A549 (cell line): Measurements from ENCODE around the gene FARSB. TPM values are rescaled to one million over a fixed set of nuclear protein-coding genes. Genes with fewer than 3 reads are reported as not detected.

Experiments
- ATAC-seq, 2 experiments: fragments of 200-7000 bp in 1 of 2; fragments of >200 bp in 1 of 2; cut with Nextera tagmentation in 1 of 2; cut with Tn5 transposase in 1 of 2; 3 replicates each; pipeline versions ENCODE4 v1.8.0 to v1.9.1; 2018 to 2020; ENCODE audit warnings: mild to moderate bottlenecking in 1 of 2, moderate library complexity in 1 of 2
- CTCF ChIA-PET: fragments of 300-600 bp; sonication (Branson Sonifier 250); formaldehyde crosslinking; extraction: SDS; loops from one replicate; lab custom pipeline; 2021; ENCODE audit warnings: antibody characterized with exemption, inconsistent platforms; lab: Yijun Ruan, JAX
- POLR2A ChIA-PET: fragments of 350-600 bp; formaldehyde crosslinking; extraction: SDS; loops from one replicate; lab custom pipeline; 2021; ENCODE audit warnings: antibody characterized with exemption, inconsistent platforms; lab: Yijun Ruan, JAX
- DNase-seq, 2 experiments: peaks; one replicate each; pipeline versions ENCODE4 v3.0.0 to v3.0.0-alpha.2; 2011 to 2016; ENCODE audit warnings: low read depth in 1 of 2, low spot score in 1 of 2
- FAIRE-seq: peaks from 2 replicates; lab custom pipeline; 2011; peaks lifted over from hg19 to GRCh38; lab: Jason Lieb, UNC
- H3K27ac ChIP-seq, 2 experiments: fragments of >200 bp; sonication (Bioruptor Twin); formaldehyde crosslinking; 3 replicates each; pipeline ENCODE4 v1.5.1; 2016 to 2017
- H3K4me1 ChIP-seq: fragments of >200 bp; sonication (Bioruptor Twin); formaldehyde crosslinking; 3 replicates; pipeline ENCODE4 v1.6.1; 2016
- H3K4me2 ChIP-seq: fragments of >200 bp; sonication (Bioruptor Twin); formaldehyde crosslinking; 3 replicates; pipeline ENCODE4 v1.6.1; 2016
- H3K4me3 ChIP-seq: fragments of >200 bp; sonication (Bioruptor Twin); formaldehyde crosslinking; 3 replicates; pipeline ENCODE4 v1.5.1; 2016
- H3K9me3 ChIP-seq: fragments of >200 bp; sonication (Bioruptor Twin); formaldehyde crosslinking; 3 replicates; pipeline ENCODE4 v1.6.1; 2016
- ATOH8 ChIP-seq: fragments of 250-450 bp; sonication (Bioruptor Pico); IDR thresholded peaks from 2 replicates; pipeline ENCODE4 v1.5.0; 2020; ENCODE audit warnings: low read depth, mild to moderate bottlenecking, moderate library complexity
- BHLHE40 ChIP-seq: IDR thresholded peaks from 2 replicates; pipeline ENCODE4 v1.6.1; 2012; ENCODE audit warnings: low read depth, low read length, inconsistent platforms
- CEBPB ChIP-seq, 2 experiments: fragments of >200 bp in 1 of 2; sonication (Bioruptor Twin) in 1 of 2; formaldehyde crosslinking in 1 of 2; IDR thresholded peaks; 2 replicates each; pipeline ENCODE4 v1.6.1; 2012 to 2016
- CHD4 ChIP-seq: fragments of 200-600 bp; sonication (generic); IDR thresholded peaks from 2 replicates; pipeline ENCODE4 v1.6.1; 2016; ENCODE audit warnings: antibody characterized with exemption, mild to moderate bottlenecking, borderline replicate concordance
- CTCF ChIP-seq: fragments of >200 bp; sonication (Bioruptor Twin); formaldehyde crosslinking; IDR thresholded peaks from 3 replicates; pipeline ENCODE4 v1.5.1; 2016
- E2F6 ChIP-seq: IDR thresholded peaks from 2 replicates; pipeline ENCODE4 v1.6.1; 2012; ENCODE audit warnings: low read depth, borderline replicate concordance
- EHMT2 ChIP-seq: fragments of 200-600 bp; sonication (generic); IDR thresholded peaks from 2 replicates; pipeline ENCODE4 v1.6.1; 2016; ENCODE audit warnings: antibody characterized with exemption, low read depth, mild to moderate bottlenecking, moderate library complexity
- ESRRA ChIP-seq: fragments of 150-350 bp; IDR thresholded peaks from 2 replicates; pipeline ENCODE4 v1.6.1; 2014; ENCODE audit warnings: mild to moderate bottlenecking, low read length, borderline replicate concordance
- FOSB ChIP-seq: fragments of 250-450 bp; sonication (Bioruptor Pico); IDR thresholded peaks from 2 replicates; pipeline ENCODE4 v1.5.0; 2020; ENCODE audit warnings: mild to moderate bottlenecking, moderate library complexity
- FOSL2 ChIP-seq, 2 experiments: fragments of 450-650 bp in 1 of 2; fragments of >200 bp in 1 of 2; sonication (Bioruptor Twin) in 1 of 2; formaldehyde crosslinking; IDR thresholded peaks; 2 replicates each; pipeline versions ENCODE4 v1.5.0 to v1.6.1; 2016 to 2020; ENCODE audit warnings: mild to moderate bottlenecking in 1 of 2, moderate library complexity in 1 of 2
- HEYL ChIP-seq: fragments of 250-450 bp; sonication (Bioruptor Pico); IDR thresholded peaks from 2 replicates; pipeline ENCODE4 v1.8.0; 2021; ENCODE audit warnings: mild to moderate bottlenecking, moderate library complexity
- HMGXB4 ChIP-seq: fragments of 250-450 bp; sonication (Bioruptor Pico); IDR thresholded peaks from 2 replicates; pipeline ENCODE4 v1.5.0; 2021; ENCODE audit warnings: mild to moderate bottlenecking, moderate library complexity, borderline replicate concordance
- HOXB13 ChIP-seq: fragments of 250-450 bp; sonication (Bioruptor Pico); IDR thresholded peaks from 2 replicates; pipeline ENCODE4 v1.5.0; 2020; ENCODE audit warnings: low read depth, mild to moderate bottlenecking, moderate library complexity
- HOXB5 ChIP-seq: fragments of 250-450 bp; sonication (Bioruptor Pico); IDR thresholded peaks from 2 replicates; pipeline ENCODE4 v1.5.0; 2020; ENCODE audit warnings: mild to moderate bottlenecking, moderate library complexity
- JUNB ChIP-seq: fragments of >200 bp; sonication (Bioruptor Twin); formaldehyde crosslinking; IDR thresholded peaks from 2 replicates; pipeline ENCODE4 v1.6.1; 2016
- KDM5A ChIP-seq: fragments of 200-600 bp; sonication (generic); IDR thresholded peaks from 2 replicates; pipeline ENCODE4 v1.6.1; 2016; ENCODE audit warnings: antibody characterized with exemption, mild to moderate bottlenecking
- MAZ ChIP-seq: fragments of 150-350 bp; IDR thresholded peaks from 2 replicates; pipeline ENCODE4 v1.6.1; 2014; ENCODE audit warnings: antibody characterized with exemption, low read depth, low read length, borderline replicate concordance
- PBX3 ChIP-seq: IDR thresholded peaks from 2 replicates; pipeline ENCODE4 v1.6.1; 2012
- POLR2A ChIP-seq: IDR thresholded peaks from 2 replicates; pipeline ENCODE4 v1.6.1; 2012; ENCODE audit warnings: mild to moderate bottlenecking, low read length
- RARB ChIP-seq: fragments of 250-450 bp; sonication (Bioruptor Pico); IDR thresholded peaks from 2 replicates; pipeline ENCODE4 v1.8.0; 2021; ENCODE audit warnings: mild to moderate bottlenecking, moderate library complexity
- RNF2 ChIP-seq: fragments of 200-600 bp; sonication (generic); IDR thresholded peaks from 2 replicates; pipeline ENCODE4 v1.6.1; 2016; ENCODE audit warnings: low read depth, mild to moderate bottlenecking, antibody characterized with exemption, moderate library complexity, borderline replicate concordance
- SREBF2 ChIP-seq: fragments of 450-650 bp; IDR thresholded peaks from 2 replicates; pipeline ENCODE4 v1.6.1; 2014; ENCODE audit warnings: mild to moderate bottlenecking, moderate library complexity
- ZC3H11A ChIP-seq: fragments of 450-650 bp; IDR thresholded peaks from 2 replicates; pipeline ENCODE4 v1.6.1; 2014; ENCODE audit warnings: antibody characterized with exemption, mild to moderate bottlenecking
- ZNF302 ChIP-seq: fragments of 250-450 bp; sonication (Bioruptor Pico); IDR thresholded peaks from 2 replicates; pipeline ENCODE4 v1.9.0; 2021; ENCODE audit warnings: inconsistent platforms, mild to moderate bottlenecking, moderate library complexity
- WGBS: methylation state at CpG from one replicate; pipeline ENCODE4 v1.1.6; 2017; ENCODE audit errors: missing lambda C conversion rate; 5-methylcytosine and 5-hydroxymethylcytosine counted together
- polyA plus RNA-seq, 4 experiments: library from polyadenylated mRNA; depleted of rRNA in 3 of 4; stranded (reverse); fragments of >200 nt; fragmentation: RNase III in 1 of 4; extraction: RNeasy Plus Mini Kit Qiagen cat#74134 plus additional on column Dnase treatment in 1 of 4; gene quantifications; 2 replicates in 3 of 4; 3 replicates in 1 of 4; pipeline ENCODE4 v1.2.3, GENCODE V29; 2011 to 2017
- TF ChIP-seq, protein P1 (sequence below): fragments of 450-650 bp; IDR thresholded peaks from 2 replicates; pipeline ENCODE4 v1.6.1; 2014; ENCODE audit warnings: antibody characterized with exemption

Gene FARSB
- polyA plus RNA-seq, 2 of the 4 experiments (the other 2 are of a cell fraction) = 41.0 to 77.4 TPM

DNA sequence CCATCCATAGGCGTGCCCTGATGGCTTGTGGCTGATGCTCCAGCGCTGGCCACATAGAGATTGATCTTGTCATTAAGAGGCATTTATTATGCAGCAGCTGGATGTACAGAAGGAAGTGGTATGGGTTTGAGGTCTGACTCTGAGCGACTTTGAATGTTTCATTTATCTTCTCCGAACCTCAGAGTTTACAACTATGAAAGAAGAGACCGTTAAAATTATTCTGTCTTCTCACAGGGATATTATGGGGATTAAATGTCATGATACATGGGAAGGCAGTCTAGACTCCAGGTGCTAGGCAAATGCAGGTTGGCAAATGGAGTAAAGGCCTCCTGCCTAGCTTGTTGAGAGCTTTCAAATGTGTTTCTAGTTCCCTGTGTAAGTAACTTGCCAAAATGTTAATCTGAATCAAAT lies 45.8 kb upstream of the FARSB start:
- POLR2A ChIA-PET = no interaction called here
- no peak overlapping the region for H3K4me2 ChIP-seq
- H3K27ac ChIP-seq = no peak overlapping the region
- H3K4me3 ChIP-seq = no peak overlapping the region
- no peak for TF ChIP-seq FOSL2 (IDR thresholded peaks at IDR 0.05)
- TF ChIP-seq FOSL2 (CRISPR knock-in tag; IDR thresholded peaks at IDR 0.05) = no peak
- TF ChIP-seq CEBPB (IDR thresholded peaks at IDR 0.05) = no peak
- TF ChIP-seq RNF2 = no peak
- no peak for TF ChIP-seq ATOH8
- no peak for TF ChIP-seq BHLHE40
- no peak for TF ChIP-seq HEYL (CRISPR knock-in tag)
- TF ChIP-seq CTCF = no peak
- TF ChIP-seq HOXB5 (CRISPR knock-in tag) = no peak
- TF ChIP-seq ZC3H11A = no peak
- no peak for TF ChIP-seq ESRRA
- no peak for TF ChIP-seq JUNB
- no peak for TF ChIP-seq PBX3
- TF ChIP-seq E2F6 = no peak
- no peak for TF ChIP-seq RARB (CRISPR knock-in tag)
- TF ChIP-seq, all 56 proteins: peak for 0
- Histone ChIP-seq H3K4me1 (no peaks in the 10 kb centered on the region), H3K9me3 (no peaks in the 10 kb centered on the region)
- no peak for DNase-seq
- no peak for ATAC-seq
- 50% methylated on average over 5 of the region's 5 CpGs for WGBS
- CTCF ChIA-PET = no interaction called here
- no peak for FAIRE-seq

- POLR2A ChIA-PET = no interaction called here
- H3K27ac ChIP-seq = no peak overlapping the region
- no peak for DNase-seq
- 91% methylated on average over 1 of the region's 1 CpG for WGBS
- FAIRE-seq = no peak
- ATAC-seq = no peak
- TF ChIP-seq HMGXB4 (CRISPR knock-in tag) (no peak), CHD4 (no peak), POLR2A (no peak), FOSL2 (IDR thresholded peaks at IDR 0.05) (no peak), FOSL2 (CRISPR knock-in tag; IDR thresholded peaks at IDR 0.05) (no peak), HOXB5 (CRISPR knock-in tag) (no peak), EHMT2 (no peak), HOXB13 (no peak), BHLHE40 (no peak), MAZ (no peak), RARB (CRISPR knock-in tag) (no peak), ATOH8 (no peak), PBX3 (no peak), FOSB (CRISPR knock-in tag) (no peak), SREBF2 (no peak), KDM5A (no peak), ZNF302 (no peak)
- TF ChIP-seq, protein P1, sequence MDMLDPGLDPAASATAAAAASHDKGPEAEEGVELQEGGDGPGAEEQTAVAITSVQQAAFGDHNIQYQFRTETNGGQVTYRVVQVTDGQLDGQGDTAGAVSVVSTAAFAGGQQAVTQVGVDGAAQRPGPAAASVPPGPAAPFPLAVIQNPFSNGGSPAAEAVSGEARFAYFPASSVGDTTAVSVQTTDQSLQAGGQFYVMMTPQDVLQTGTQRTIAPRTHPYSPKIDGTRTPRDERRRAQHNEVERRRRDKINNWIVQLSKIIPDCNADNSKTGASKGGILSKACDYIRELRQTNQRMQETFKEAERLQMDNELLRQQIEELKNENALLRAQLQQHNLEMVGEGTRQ = no peak
- no peak overlapping the region for H3K4me2 ChIP-seq
- H3K9me3 ChIP-seq = no peaks in the 10 kb centered on the region
- CTCF ChIA-PET = interaction anchor here (1.1 to 2.8 kb wide), 3 partner anchors 10 to 258 kb away, joined by 3 to 15 read pairs (median 3); no protein-coding TSS in a partner anchor
- H3K4me3 ChIP-seq = no peak overlapping the region
- no peaks in the 10 kb centered on the region for H3K4me1 ChIP-seq
These were observed 45.3 kb upstream of the FARSB start for GRCh38 chr2:222701233-222701632.
